Measurements from ENCODE around the gene CHD9NB. TPM values are rescaled to one million over a fixed set of nuclear protein-coding genes. Genes with fewer than 3 reads are reported as not detected.

Gene CHD9NB
- total and polyA plus RNA-seq, 9 of the 15 experiments (the other 6 are each of a cell fraction or from before 2014, with no cell fraction given), result 0.06 to 0.10 (median 0.07) TPM; not detected in 6

DNA sequence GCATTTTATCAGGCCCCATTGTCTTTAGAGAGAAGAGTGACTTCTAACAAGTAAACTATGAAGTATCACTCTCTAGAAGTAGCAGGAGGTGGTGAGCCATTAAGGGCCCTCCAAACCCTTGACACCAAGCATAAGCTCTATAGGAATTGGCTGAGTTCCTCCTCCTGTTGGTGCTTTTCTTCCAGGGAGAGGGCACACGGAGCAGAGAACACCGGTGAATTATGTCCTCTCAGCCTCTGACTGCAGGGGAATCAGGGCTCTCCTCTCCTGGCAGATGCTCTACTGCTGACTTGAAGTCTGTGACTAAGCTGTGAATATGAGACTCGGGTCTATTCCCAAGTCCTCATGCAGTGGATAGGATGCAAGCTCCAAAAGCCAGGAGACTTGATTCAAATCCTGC is 34.4 kb upstream of the CHD9NB start (continued):
- TF ChIP-seq, protein P1, sequence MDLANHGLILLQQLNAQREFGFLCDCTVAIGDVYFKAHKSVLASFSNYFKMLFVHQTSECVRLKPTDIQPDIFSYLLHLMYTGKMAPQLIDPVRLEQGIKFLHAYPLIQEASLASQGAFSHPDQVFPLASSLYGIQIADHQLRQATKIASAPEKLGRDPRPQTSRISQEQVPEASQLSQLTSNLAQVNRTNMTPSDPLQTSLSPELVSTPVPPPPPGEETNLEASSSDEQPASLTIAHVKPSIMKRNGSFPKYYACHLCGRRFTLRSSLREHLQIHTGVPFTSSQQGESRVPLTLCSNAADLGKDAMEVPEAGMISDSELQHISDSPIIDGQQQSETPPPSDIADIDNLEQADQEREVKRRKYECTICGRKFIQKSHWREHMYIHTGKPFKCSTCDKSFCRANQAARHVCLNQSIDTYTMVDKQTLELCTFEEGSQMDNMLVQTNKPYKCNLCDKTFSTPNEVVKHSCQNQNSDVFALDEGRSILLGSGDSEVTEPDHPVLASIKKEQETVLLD (IDR thresholded peaks at IDR 0.05), result no peak
- no peak for TF ChIP-seq ZNF140 (CRISPR knock-in tag; IDR thresholded peaks at IDR 0.05)
- no peak for TF ChIP-seq ZNF121 (CRISPR knock-in tag; conservative IDR thresholded peaks at IDR 0.05)
- TF ChIP-seq YBX1 (IDR thresholded peaks at IDR 0.05), result no peak
- TF ChIP-seq, protein P2, sequence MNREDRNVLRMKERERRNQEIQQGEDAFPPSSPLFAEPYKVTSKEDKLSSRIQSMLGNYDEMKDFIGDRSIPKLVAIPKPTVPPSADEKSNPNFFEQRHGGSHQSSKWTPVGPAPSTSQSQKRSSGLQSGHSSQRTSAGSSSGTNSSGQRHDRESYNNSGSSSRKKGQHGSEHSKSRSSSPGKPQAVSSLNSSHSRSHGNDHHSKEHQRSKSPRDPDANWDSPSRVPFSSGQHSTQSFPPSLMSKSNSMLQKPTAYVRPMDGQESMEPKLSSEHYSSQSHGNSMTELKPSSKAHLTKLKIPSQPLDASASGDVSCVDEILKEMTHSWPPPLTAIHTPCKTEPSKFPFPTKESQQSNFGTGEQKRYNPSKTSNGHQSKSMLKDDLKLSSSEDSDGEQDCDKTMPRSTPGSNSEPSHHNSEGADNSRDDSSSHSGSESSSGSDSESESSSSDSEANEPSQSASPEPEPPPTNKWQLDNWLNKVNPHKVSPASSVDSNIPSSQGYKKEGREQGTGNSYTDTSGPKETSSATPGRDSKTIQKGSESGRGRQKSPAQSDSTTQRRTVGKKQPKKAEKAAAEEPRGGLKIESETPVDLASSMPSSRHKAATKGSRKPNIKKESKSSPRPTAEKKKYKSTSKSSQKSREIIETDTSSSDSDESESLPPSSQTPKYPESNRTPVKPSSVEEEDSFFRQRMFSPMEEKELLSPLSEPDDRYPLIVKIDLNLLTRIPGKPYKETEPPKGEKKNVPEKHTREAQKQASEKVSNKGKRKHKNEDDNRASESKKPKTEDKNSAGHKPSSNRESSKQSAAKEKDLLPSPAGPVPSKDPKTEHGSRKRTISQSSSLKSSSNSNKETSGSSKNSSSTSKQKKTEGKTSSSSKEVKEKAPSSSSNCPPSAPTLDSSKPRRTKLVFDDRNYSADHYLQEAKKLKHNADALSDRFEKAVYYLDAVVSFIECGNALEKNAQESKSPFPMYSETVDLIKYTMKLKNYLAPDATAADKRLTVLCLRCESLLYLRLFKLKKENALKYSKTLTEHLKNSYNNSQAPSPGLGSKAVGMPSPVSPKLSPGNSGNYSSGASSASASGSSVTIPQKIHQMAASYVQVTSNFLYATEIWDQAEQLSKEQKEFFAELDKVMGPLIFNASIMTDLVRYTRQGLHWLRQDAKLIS (CRISPR knock-in tag; IDR thresholded peaks at IDR 0.05), result no peak

Data from K562 (cell line).